Measurements from ENCODE around the gene LCN10. TPM values are rescaled to one million over a fixed set of nuclear protein-coding genes. Genes with fewer than 3 reads are reported as not detected.

LCN10 gene
- total and polyA plus RNA-seq, 2 of the 13 experiments (the other 11 are each of a cell fraction or from before 2014, with no cell fraction given) = 0.53 to 0.61 TPM

DNA sequence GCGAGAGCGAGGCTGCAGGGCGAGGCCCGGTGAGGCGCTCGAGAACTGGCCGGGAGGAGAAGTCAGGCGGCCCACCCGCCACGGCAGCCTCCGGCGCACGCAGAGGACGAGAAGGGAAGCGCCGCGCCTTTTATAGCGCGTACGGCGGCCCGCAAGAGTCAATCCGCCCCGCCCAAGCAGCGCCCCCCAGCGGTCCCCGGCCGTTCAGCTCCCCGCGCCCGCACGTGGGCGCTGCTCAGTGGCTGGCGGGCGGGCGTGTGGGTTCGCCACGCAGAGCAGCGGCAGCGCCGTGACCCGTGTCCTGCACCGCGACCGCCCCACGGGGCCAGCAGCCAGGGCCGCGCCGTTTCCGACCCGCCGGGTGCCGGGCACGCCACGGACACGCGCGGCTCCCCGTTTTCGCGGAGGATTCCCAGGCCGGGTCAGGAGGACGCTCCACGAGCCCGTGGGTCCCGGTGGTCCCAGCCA is 14.6 kb downstream of the LCN10 start (continued):
- TF ChIP-seq KLF16 (CRISPR knock-in tag; IDR thresholded peaks at IDR 0.05) = peak in 1 of 2 experiments; percentile 91; a peak in 3 of 4 replicates
- no peak for TF ChIP-seq ZNF660 (CRISPR knock-in tag; IDR thresholded peaks at IDR 0.05; ENCODE audit: borderline replicate concordance, low read depth)
- TF ChIP-seq, protein P1, sequence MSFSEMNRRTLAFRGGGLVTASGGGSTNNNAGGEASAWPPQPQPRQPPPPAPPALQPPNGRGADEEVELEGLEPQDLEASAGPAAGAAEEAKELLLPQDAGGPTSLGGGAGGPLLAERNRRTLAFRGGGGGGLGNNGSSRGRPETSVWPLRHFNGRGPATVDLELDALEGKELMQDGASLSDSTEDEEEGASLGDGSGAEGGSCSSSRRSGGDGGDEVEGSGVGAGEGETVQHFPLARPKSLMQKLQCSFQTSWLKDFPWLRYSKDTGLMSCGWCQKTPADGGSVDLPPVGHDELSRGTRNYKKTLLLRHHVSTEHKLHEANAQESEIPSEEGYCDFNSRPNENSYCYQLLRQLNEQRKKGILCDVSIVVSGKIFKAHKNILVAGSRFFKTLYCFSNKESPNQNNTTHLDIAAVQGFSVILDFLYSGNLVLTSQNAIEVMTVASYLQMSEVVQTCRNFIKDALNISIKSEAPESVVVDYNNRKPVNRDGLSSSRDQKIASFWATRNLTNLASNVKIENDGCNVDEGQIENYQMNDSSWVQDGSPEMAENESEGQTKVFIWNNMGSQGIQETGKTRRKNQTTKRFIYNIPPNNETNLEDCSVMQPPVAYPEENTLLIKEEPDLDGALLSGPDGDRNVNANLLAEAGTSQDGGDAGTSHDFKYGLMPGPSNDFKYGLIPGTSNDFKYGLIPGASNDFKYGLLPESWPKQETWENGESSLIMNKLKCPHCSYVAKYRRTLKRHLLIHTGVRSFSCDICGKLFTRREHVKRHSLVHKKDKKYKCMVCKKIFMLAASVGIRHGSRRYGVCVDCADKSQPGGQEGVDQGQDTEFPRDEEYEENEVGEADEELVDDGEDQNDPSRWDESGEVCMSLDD (CRISPR knock-in tag; IDR thresholded peaks at IDR 0.05; ENCODE audit: borderline replicate concordance) = peak; percentile 93
- no peak for TF ChIP-seq ZNF782 (CRISPR knock-in tag; IDR thresholded peaks at IDR 0.05; ENCODE audit: borderline replicate concordance)
- TF ChIP-seq DMAP1 (CRISPR knock-in tag; IDR thresholded peaks at IDR 0.05) = peak; percentile 99
- 0 out of 2 replicates have a peak, but pooled peaks have one; percentile 19 for TF ChIP-seq PPARG (CRISPR knock-in tag; conservative IDR thresholded peaks at IDR 0.05)
- TF ChIP-seq GLI4 (CRISPR knock-in tag; IDR thresholded peaks at IDR 0.05; ENCODE audit: borderline replicate concordance) = 0 out of 2 replicates have a peak, but pooled peaks have one; percentile 20
- no peak for TF ChIP-seq ZNF484 (CRISPR knock-in tag; IDR thresholded peaks at IDR 0.05; ENCODE audit: borderline replicate concordance, low read depth)
- no peak for TF ChIP-seq ZNF841 (CRISPR knock-in tag; IDR thresholded peaks at IDR 0.05; ENCODE audit: borderline replicate concordance)
- TF ChIP-seq, protein P2, sequence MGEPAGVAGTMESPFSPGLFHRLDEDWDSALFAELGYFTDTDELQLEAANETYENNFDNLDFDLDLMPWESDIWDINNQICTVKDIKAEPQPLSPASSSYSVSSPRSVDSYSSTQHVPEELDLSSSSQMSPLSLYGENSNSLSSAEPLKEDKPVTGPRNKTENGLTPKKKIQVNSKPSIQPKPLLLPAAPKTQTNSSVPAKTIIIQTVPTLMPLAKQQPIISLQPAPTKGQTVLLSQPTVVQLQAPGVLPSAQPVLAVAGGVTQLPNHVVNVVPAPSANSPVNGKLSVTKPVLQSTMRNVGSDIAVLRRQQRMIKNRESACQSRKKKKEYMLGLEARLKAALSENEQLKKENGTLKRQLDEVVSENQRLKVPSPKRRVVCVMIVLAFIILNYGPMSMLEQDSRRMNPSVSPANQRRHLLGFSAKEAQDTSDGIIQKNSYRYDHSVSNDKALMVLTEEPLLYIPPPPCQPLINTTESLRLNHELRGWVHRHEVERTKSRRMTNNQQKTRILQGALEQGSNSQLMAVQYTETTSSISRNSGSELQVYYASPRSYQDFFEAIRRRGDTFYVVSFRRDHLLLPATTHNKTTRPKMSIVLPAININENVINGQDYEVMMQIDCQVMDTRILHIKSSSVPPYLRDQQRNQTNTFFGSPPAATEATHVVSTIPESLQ (CRISPR knock-in tag; conservative IDR thresholded peaks at IDR 0.05) = 0 out of 2 replicates have a peak, but pooled peaks have one; percentile 67
- TF ChIP-seq MED8 (CRISPR knock-in tag; IDR thresholded peaks at IDR 0.05; ENCODE audit: insufficient replicate concordance) = peak; percentile 63
- peak; percentile 55; the same call in 1 of the 2 replicates for TF ChIP-seq GATAD2A (CRISPR knock-in tag; IDR thresholded peaks at IDR 0.05)
- peak; percentile 32 for TF ChIP-seq TAF15 (IDR thresholded peaks at IDR 0.05; ENCODE audit: low read depth, low read length, poor library complexity, severe bottlenecking)
- no peak for TF ChIP-seq RBAK (CRISPR knock-in tag; IDR thresholded peaks at IDR 0.05)
- TF ChIP-seq, protein P3, sequence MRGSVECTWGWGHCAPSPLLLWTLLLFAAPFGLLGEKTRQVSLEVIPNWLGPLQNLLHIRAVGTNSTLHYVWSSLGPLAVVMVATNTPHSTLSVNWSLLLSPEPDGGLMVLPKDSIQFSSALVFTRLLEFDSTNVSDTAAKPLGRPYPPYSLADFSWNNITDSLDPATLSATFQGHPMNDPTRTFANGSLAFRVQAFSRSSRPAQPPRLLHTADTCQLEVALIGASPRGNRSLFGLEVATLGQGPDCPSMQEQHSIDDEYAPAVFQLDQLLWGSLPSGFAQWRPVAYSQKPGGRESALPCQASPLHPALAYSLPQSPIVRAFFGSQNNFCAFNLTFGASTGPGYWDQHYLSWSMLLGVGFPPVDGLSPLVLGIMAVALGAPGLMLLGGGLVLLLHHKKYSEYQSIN (CRISPR knock-in tag; IDR thresholded peaks at IDR 0.05; ENCODE audit: borderline replicate concordance) = no peak
- TF ChIP-seq CHD2 (IDR thresholded peaks at IDR 0.05; ENCODE audit: low read depth, low read length) = no peak; the same call in 1 of the 2 replicates
- TF ChIP-seq ZNF792 (CRISPR knock-in tag; IDR thresholded peaks at IDR 0.05) = peak; percentile 86; the same call in 1 of the 2 replicates
- no peak for TF ChIP-seq ZNF850 (CRISPR knock-in tag; conservative IDR thresholded peaks at IDR 0.05)
- no peak for TF ChIP-seq MLLT10 (CRISPR knock-in tag; IDR thresholded peaks at IDR 0.05)
- 0 out of 2 replicates have a peak, but pooled peaks have one; percentile 34 for TF ChIP-seq ETV5 (CRISPR knock-in tag; IDR thresholded peaks at IDR 0.05; ENCODE audit: borderline replicate concordance)
- TF ChIP-seq ZNF619 (CRISPR knock-in tag; IDR thresholded peaks at IDR 0.05) = no peak
- TF ChIP-seq ZNF274 (CRISPR knock-in tag; IDR thresholded peaks at IDR 0.05) = 0 out of 2 replicates have a peak, but pooled peaks have one; percentile 43
- no peak; the same call in 1 of the 2 replicates for TF ChIP-seq ZNF570 (CRISPR knock-in tag; IDR thresholded peaks at IDR 0.05; ENCODE audit: borderline replicate concordance)
